ENCODE data around the gene IFITM1. TPM values are rescaled to one million over a fixed set of nuclear protein-coding genes. Genes with fewer than 3 reads are reported as not detected.
A peak's percentile ranks its signal among the peaks of the same experiment; 100 is the strongest.
"Not testable (repeated sequence)": the region's sequence is repeated elsewhere in the genome, so short reads cannot be mapped to it uniquely, and the experiment has no call there.

IFITM1 gene
- total and polyA plus RNA-seq, 10 donors = 314 to 670 (median 496) TPM

- WGBS, 5 donors = 78 to 80% (median 79%) methylated on average over 22 to 23 of the region's 23 CpGs
- TF ChIP-seq POLR2AphosphoS5 (IDR thresholded peaks at IDR 0.05) = no peak
- no peak for TF ChIP-seq POLR2A (IDR thresholded peaks at IDR 0.05)
- no peak for TF ChIP-seq CTCF (IDR thresholded peaks at IDR 0.05 in 8 of 11, conservative IDR thresholded peaks at IDR 0.05 in 3 of 11)
- H3K27me3 ChIP-seq (replicated peaks in 1 of 7) = no peaks in the 10 kb centered on the region
- DNase-seq = no peak
- no peak overlapping the region for H3K27ac ChIP-seq
- H3K36me3 ChIP-seq = peaks cover 0 to 19% (median 0%) of the 10 kb centered on the region in 6 donors
- intact Hi-C loops (cut with DNase I; ENCODE audit: low total_unique reads) = no loop called here
- H3K9me3 ChIP-seq = no peaks in the 10 kb centered on the region
- peaks cover 24 to 78% (median 59%) of the 10 kb centered on the region in 6 donors for H3K4me1 ChIP-seq
- H3K4me3 ChIP-seq = no peak overlapping the region
These were observed 19.0 kb downstream of the IFITM1 start for GRCh38 chr11:332651-333480.

- H3K4me1 ChIP-seq = peaks cover 21 to 69% (median 51%) of the 10 kb centered on the region in 6 donors
- intact Hi-C loops (cut with DNase I; ENCODE audit: low total_unique reads) = not testable (repeated sequence)
These were observed 19.9 kb downstream of the IFITM1 start for GRCh38 chr11:333616-334263.

GRCh38 chr11:334264-334994 lies 20.6 kb downstream of the IFITM1 start:
- Histone ChIP-seq H3K27me3 (replicated peaks in 1 of 7) (no peaks in the 10 kb centered on the region), H3K4me1 (peaks cover 20 to 63% (median 44%) of the 10 kb centered on the region in 6 donors), H3K36me3 (peaks cover 0 to 19% (median 0%) of the 10 kb centered on the region in 6 donors), H3K4me3 (no peak overlapping the region), H3K27ac (peak overlapping the region in 4 of 8 donors; percentile 74 to 75 (median 74)), H3K9me3 (no peaks in the 10 kb centered on the region)
- TF ChIP-seq CTCF (IDR thresholded peaks at IDR 0.05 in 8 of 11, conservative IDR thresholded peaks at IDR 0.05 in 3 of 11) (no peak), POLR2A (IDR thresholded peaks at IDR 0.05) (no peak), POLR2AphosphoS5 (IDR thresholded peaks at IDR 0.05) (no peak)
- DNase-seq = peak; percentile 36
- WGBS, 5 donors = 84 to 90% (median 86%) methylated on average over 25 of the region's 25 CpGs
- intact Hi-C loops (cut with DNase I; ENCODE audit: low total_unique reads) = no loop called here

More at GRCh38 chr11:333616-334263, 19.9 kb downstream of the IFITM1 start:
- Histone ChIP-seq H3K36me3 (peaks cover 0 to 19% (median 0%) of the 10 kb centered on the region in 6 donors), H3K27ac (peak overlapping the region in 3 of 8 donors; percentile 17 to 75 (median 74))
- 83 to 94% (median 89%) methylated on average over 17 of the region's 17 CpGs for WGBS, 5 donors
- not testable (repeated sequence) for H3K9me3 ChIP-seq; H3K27me3 ChIP-seq (replicated peaks in 1 of 7); H3K4me3 ChIP-seq
- DNase-seq = peak; percentile 38

GRCh38 chr11:335779-336658 lies 22.2 kb downstream of the IFITM1 start:
- DNase-seq = peak; percentile 79
- Histone ChIP-seq H3K4me3 (no peak overlapping the region), H3K27ac (peak overlapping the region; percentile 27 to 80 (median 74)), H3K4me1 (peaks cover 11 to 56% (median 32%) of the 10 kb centered on the region in 6 donors), H3K36me3 (peaks cover 0 to 8% (median 0%) of the 10 kb centered on the region in 6 donors), H3K9me3 (no peaks in the 10 kb centered on the region), H3K27me3 (replicated peaks in 1 of 7) (no peaks in the 10 kb centered on the region)
- WGBS, 5 donors = 30 to 47% (median 37%) methylated on average over 15 of the region's 15 CpGs
- no peak for TF ChIP-seq POLR2A (IDR thresholded peaks at IDR 0.05)
- TF ChIP-seq POLR2AphosphoS5 (IDR thresholded peaks at IDR 0.05) = peak; percentile 51 to 84 (median 78)
- intact Hi-C loops (cut with DNase I; ENCODE audit: low total_unique reads) = no loop called here
